HG02852 (cell line): ENCODE measurements around the gene KLF11.

Source experiments
- ATAC-seq: cut with Tn5 transposase; IDR thresholded peaks from one replicate; pipeline ENCODE4 v1.9.1; 2021; ENCODE audit warnings: mild to moderate bottlenecking, moderate library complexity; ENCODE audit not compliant: unreplicated experiment

KLF11 gene

GRCh38 chr2:10043256-10043905, at the start of gene KLF11:
Gene KLF11 (plus strand): TSS chr2:10043550. CDS start chr2:10043717, 167 bp downstream.
- peak; percentile 78 for ATAC-seq

- no peak for ATAC-seq
These were observed 48.9 kb upstream of the KLF11 start for GRCh38 chr2:9994462-9994861.

GRCh38 chr2:9995059-9995458, 48.3 kb upstream of the KLF11 start:
- no peak for ATAC-seq

- ATAC-seq, result no peak
These were observed 47.0 kb upstream of the KLF11 start for GRCh38 chr2:9996321-9996720.

GRCh38 chr2:9997936-9998335, 45.4 kb upstream of the KLF11 start:
- ATAC-seq, result no peak

- no peak for ATAC-seq
These were observed 44.3 kb upstream of the KLF11 start for GRCh38 chr2:9998916-9999654.

- ATAC-seq, result no peak
These were observed 43.7 kb upstream of the KLF11 start for GRCh38 chr2:9999693-10000092.

- ATAC-seq, result no peak
These were observed 42.8 kb upstream of the KLF11 start for GRCh38 chr2:10000541-10000940.

- ATAC-seq, result no peak
These were observed 41.8 kb upstream of the KLF11 start for GRCh38 chr2:10001586-10001985.

GRCh38 chr2:10002109-10002508, 41.2 kb upstream of the KLF11 start:
- no peak for ATAC-seq

- no peak for ATAC-seq
These were observed 40.7 kb upstream of the KLF11 start for GRCh38 chr2:10002681-10003080.

- no peak for ATAC-seq
These were observed 39.9 kb upstream of the KLF11 start for GRCh38 chr2:10003206-10004125.

GRCh38 chr2:10004401-10004800, 38.9 kb upstream of the KLF11 start:
- ATAC-seq, result no peak

GRCh38 chr2:10004836-10005235, 38.5 kb upstream of the KLF11 start:
- no peak for ATAC-seq

- no peak for ATAC-seq
These were observed 37.7 kb upstream of the KLF11 start for GRCh38 chr2:10005461-10006235.

GRCh38 chr2:10006236-10007161, 36.9 kb upstream of the KLF11 start:
- no peak for ATAC-seq

GRCh38 chr2:10007435-10007834, 35.9 kb upstream of the KLF11 start:
- no peak for ATAC-seq

GRCh38 chr2:10007921-10008808, 35.2 kb upstream of the KLF11 start:
- no peak for ATAC-seq

- ATAC-seq, result no peak
These were observed 34.6 kb upstream of the KLF11 start for GRCh38 chr2:10008809-10009176.
